Fibroblast of lung (primary cell): ENCODE data around the gene MTA2.

ENCODE experiments used
- EZH2 ChIP-seq: IDR thresholded peaks from 2 replicates; pipeline ENCODE4 v1.5.1; 2012; ENCODE audit warnings: low read length, control low read depth, mild to moderate bottlenecking; ENCODE audit errors: missing control alignments
- TF ChIP-seq, protein P1 (sequence below), 2 donors: IDR thresholded peaks in 1 of 2; conservative IDR thresholded peaks in 1 of 2; 1 replicate in 1 of 2; 2 replicates in 1 of 2; pipeline ENCODE4 v1.5.1; 2011 to 2012; ENCODE audit warnings: low read length in 2 of 2, control low read depth in 1 of 2, inconsistent platforms in 1 of 2, low read depth in 1 of 2, mild to moderate bottlenecking in 1 of 2

DNA sequence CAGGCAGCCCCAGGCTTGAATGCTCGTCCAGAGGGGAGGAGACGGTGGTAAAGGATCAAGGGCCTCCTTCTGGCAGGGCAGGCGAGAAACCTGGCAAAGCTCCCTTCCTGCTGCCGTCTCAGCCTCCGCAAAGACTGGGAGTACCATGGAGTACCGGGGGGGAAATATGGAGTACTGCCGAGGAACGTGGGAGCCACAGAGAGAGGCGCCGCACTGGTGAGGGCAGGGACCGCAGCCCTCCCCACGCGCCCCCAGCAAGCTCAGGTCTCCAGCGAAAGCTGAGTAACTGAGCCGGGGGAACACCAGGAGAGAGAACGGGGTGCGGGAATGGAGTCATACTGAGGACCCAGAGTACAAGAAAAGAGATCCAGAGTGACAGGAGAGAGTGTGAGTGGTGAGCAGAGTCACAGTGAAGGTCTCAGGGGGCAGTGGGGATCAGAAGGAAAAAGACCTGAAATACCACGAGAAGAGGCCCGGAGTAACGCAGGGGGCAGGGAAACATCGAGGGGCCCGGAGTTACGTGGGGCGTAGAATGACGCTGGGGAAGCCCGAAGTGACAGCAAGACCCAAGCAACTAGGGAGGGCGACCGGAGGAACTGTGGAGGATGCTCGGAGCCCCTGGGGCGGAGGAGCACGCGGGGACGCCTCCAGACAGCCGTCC lies 10.2 kb upstream of the MTA2 start:
- TF ChIP-seq EZH2, result no peak
- TF ChIP-seq, protein P1, sequence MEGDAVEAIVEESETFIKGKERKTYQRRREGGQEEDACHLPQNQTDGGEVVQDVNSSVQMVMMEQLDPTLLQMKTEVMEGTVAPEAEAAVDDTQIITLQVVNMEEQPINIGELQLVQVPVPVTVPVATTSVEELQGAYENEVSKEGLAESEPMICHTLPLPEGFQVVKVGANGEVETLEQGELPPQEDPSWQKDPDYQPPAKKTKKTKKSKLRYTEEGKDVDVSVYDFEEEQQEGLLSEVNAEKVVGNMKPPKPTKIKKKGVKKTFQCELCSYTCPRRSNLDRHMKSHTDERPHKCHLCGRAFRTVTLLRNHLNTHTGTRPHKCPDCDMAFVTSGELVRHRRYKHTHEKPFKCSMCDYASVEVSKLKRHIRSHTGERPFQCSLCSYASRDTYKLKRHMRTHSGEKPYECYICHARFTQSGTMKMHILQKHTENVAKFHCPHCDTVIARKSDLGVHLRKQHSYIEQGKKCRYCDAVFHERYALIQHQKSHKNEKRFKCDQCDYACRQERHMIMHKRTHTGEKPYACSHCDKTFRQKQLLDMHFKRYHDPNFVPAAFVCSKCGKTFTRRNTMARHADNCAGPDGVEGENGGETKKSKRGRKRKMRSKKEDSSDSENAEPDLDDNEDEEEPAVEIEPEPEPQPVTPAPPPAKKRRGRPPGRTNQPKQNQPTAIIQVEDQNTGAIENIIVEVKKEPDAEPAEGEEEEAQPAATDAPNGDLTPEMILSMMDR (conservative IDR thresholded peaks at IDR 0.05 in 1 of 2, IDR thresholded peaks at IDR 0.05 in 1 of 2; ENCODE audit: low read depth in 1 of 2, low read length in 2 of 2), result peak in 1 of 2 donors; percentile 7
